HG03378 (cell line): ENCODE results near the gene CFAP43.
A peak's percentile ranks its signal among the peaks of the same experiment; 100 is the strongest.

ENCODE experiments used
- ATAC-seq: cut with Tn5 transposase; IDR thresholded peaks from one replicate; pipeline ENCODE4 v1.9.1; 2021; ENCODE audit warnings: mild to moderate bottlenecking, moderate library complexity; ENCODE audit not compliant: unreplicated experiment

Gene CFAP43

GRCh38 chr10:104144931-104145330 is 87.2 kb downstream of the CFAP43 start:
- ATAC-seq: no peak

- no peak for ATAC-seq
Measured at GRCh38 chr10:104143829-104144228, 88.3 kb downstream of the CFAP43 start.

DNA sequence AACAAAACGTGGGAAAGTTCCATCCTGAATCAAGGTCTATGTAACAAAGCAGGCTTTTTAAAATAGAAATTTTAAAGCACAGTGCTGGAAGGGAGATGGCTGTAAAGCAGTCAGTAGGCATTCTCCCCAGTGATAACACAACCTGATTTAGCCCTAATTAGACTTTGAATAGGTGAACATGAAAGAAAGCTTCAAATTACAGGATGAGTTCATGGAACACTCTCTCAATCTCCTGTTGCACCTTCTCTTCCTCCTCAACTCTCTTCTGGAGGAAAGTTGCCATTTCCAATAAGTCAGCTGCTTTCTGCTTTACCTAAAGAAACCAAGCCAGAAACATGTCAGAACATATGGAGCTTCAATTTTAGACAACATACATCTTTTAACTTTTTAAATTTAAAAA is 90.1 kb downstream of the CFAP43 start:
- no peak for ATAC-seq

- ATAC-seq: no peak
Measured at GRCh38 chr10:104139221-104139620, 92.9 kb downstream of the CFAP43 start.

- ATAC-seq: no peak
Measured at GRCh38 chr10:104138131-104138530, 94.0 kb downstream of the CFAP43 start.

GRCh38 chr10:104130041-104130440 is 102.1 kb downstream of the CFAP43 start:
- ATAC-seq: no peak

DNA sequence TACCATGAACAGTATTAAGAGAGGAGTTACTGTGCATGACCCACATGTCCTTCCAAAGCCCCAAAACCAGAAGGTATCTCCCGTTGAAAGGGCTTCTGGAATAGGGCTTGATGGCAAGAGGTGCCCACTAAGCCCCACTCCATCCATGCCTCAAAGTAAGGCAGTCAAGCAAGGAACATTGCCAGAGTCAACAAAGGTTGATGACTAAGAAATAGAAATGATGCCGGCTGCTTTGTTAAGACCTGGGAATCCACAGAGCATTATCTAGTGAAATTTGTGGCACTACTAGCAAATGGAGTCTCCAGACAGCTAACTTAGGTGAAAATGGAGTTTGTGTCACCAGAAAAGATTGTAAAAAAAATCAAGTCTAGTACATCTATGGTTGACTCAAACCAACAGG is 104.0 kb downstream of the CFAP43 start:
- ATAC-seq: no peak

- ATAC-seq: no peak
Measured at GRCh38 chr10:104127411-104127810, 104.8 kb downstream of the CFAP43 start.

GRCh38 chr10:104123397-104123796 is 108.8 kb downstream of the CFAP43 start:
- no peak for ATAC-seq

DNA sequence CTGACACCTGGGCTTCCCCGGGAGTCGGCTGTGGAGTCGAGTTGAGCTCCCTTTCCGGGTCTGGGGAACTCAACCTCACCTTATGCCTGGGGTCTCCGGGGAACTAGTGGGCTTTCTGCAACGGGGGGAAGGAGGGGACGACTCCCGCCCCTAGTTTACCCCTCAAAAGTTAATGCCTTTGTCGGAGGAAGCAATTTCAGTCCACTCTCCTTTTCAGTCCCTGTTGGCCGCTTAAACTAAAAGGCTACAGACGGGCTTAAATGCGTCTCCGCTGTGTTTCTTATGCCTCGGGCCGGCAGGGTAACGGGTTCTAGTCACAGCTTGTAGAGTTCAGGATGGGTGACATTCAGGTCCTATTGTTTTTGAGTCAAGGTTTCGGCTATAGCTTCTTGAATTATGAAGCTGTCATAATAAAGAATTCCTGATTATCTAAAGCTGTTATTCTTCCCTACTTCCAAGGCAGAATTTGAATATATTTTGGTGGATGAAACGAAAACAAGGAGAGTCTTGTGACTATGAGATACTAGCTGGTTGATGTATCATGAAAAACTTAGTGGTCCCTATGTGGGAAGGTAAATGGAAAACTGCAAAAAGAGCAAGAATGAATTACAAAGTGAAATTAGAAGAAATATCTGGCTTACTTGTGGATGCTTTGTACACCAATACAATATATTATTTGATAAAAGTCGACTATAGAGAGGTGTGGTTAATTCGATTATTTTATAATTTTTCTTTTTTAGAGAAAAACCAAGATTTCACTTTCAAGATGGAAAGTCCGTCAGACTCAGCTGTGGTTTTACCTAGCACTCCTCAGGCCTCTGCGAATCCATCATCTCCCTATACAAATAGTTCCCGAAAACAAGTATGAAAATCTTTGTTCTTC is 109.7 kb downstream of the CFAP43 start:
- no peak for ATAC-seq

DNA sequence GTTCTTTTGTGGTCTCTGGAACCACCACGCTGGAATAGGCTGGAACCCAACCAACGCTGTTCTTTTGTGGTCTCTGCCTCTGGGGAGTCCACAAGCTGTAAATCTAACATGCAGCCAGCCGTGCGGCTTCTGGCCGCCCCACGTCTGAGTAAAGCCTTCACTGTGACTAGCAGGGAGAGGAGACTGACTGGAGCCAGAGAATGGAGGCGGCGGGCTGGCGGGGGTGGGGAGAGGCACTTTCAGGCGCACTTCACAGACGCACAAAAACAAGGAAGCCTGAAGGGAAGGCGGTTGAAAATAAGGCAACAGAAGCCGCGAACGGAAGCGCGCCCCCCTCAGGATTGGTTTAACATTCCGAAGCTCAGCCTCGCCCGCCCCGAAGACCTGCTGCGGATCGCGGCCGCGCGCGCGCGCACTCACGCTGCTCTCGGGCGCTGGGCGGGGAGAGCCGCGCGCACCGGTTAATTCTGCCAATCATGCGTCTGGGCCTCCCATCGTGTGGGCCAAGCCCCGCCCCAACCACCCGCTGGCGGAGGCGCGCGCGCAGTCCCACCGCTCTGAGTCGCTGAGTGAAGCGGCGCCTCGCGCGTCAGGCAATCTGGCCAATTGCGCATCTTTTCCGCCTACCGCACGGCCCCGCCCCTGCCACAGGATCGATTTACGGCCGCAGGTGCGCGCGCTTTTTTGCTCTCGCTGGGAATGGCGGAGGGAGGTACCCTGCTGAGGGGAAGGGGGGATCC is 110.5 kb downstream of the CFAP43 start, which contains the start of gene SFR1:
Gene SFR1 (plus strand): TSS at position 687 of the 740 bp plus-strand sequence. CDS start 13 bp downstream, at position 700.
- ATAC-seq: peak; percentile 79

GRCh38 chr10:104120903-104121484 is 111.2 kb downstream of the CFAP43 start:
- peak; percentile 58 for ATAC-seq

DNA sequence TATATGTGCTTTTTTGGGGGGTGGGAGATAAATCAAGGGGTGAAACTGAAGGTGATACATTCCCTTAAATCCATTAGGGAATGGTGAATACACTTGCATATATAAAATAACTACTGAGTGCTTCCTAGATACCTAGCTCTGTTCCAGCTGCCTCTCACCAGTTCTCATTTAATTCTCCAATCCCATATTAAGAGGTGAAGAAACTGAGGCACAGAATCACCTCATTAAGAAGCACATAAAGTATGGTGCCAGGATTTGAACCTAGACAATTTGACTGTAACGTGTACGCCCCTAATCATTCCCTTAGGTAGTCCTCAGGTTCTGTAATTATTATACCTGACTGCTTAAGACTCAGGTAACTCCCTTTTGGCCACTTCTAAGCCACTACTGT is 111.7 kb downstream of the CFAP43 start:
- ATAC-seq: no peak

GRCh38 chr10:104119996-104120395 is 112.2 kb downstream of the CFAP43 start:
- no peak for ATAC-seq

GRCh38 chr10:104117839-104118323 is 114.3 kb downstream of the CFAP43 start:
- no peak for ATAC-seq

DNA sequence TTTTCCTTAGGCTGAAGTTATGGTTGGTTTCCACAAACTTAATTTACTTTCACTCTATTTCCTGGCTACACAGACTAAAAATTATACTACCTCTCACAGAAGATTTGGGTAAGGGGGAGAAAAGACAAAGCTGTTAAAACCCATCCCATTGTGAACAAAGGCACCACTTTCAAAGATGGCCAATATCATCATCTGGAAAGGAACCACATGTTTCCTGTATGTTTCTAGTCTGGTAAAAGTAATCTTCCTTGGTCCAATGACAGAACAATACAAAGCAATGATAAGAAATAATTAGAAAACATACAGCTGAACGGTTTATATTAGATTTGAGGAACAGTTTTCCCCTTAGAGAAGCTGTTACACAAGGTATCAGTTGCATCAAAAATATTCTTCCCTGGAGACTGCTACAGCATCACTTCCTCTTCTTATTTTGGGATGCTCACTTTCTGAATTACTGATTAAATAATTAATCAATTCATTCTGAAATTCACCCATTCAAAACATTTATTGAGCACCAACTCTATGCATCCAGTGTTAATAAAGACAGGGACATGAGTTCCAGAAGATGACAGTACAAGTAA is 118.7 kb downstream of the CFAP43 start:
- no peak for ATAC-seq

GRCh38 chr10:104109908-104110662 is 122.1 kb downstream of the CFAP43 start:
- peak; percentile 97 for ATAC-seq

DNA sequence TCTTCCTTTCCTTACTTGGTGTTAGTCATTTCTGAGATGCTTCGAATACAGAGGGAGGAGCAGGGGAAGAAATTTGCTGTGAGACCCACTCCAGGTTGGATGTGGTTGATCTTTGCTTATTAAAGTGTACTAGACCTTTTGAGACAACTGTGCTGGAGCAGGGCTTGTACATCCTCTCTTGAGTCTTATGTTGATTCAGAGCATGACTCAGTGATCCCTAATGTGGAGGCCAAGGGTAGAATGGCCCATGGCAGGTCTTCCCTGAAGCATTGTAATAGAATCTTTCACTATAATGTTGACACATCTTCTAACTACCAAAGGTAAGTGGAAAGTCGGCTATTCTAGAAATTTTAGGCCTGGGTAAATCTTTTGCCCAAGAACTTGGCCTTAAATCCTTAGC is 127.2 kb downstream of the CFAP43 start:
- no peak for ATAC-seq

DNA sequence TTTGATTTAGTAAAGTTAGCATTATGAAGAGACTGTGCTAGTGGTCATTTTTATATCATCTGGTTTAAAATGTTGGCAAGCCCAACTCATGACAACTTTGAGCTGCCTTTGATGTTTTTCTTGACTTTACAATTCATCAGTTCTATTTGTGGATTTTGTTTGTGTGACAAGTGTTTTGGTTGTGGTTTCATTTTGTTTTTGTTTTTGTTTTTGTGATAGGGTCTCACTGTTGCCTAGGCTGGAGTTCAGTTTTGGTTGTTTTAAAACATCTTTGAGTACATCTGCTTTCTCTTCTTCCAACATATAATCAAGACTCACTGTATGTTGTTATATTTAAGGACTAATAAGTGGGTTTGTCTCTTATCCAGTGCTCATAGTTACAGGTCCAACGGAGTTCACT is 127.7 kb downstream of the CFAP43 start:
- ATAC-seq: no peak

GRCh38 chr10:104103956-104104355 is 128.2 kb downstream of the CFAP43 start:
- no peak for ATAC-seq
